Colonic mucosa (tissue), 4 donors: ENCODE measurements around the gene SSX2IP. TPM values are rescaled to one million over a fixed set of nuclear protein-coding genes. Genes with fewer than 3 reads are reported as not detected.

Source experiments
- DNase-seq: peaks from one replicate; pipeline ENCODE4 v3.0.0-alpha.2; 2020
- H3K27ac ChIP-seq: fragments of 200-600 bp; one replicate; pipeline ENCODE4 v1.8.0; 2021
- H3K27me3 ChIP-seq: fragments of 200-600 bp; one replicate; pipeline ENCODE4 v1.8.0; 2021
- H3K36me3 ChIP-seq: fragments of 200-600 bp; one replicate; pipeline ENCODE4 v1.8.0; 2021
- H3K4me1 ChIP-seq: fragments of 200-600 bp; one replicate; pipeline ENCODE4 v1.8.0; 2021; ENCODE audit warnings: mild to moderate bottlenecking
- H3K4me3 ChIP-seq: fragments of 200-600 bp; one replicate; pipeline ENCODE4 v1.8.0; 2021
- H3K9ac ChIP-seq, 2 donors: one replicate each; pipeline ENCODE4 v1.7.0; 2013; ENCODE audit warnings: control low read depth in 2 of 2, low read depth in 2 of 2, low read length in 2 of 2
- H3K9me3 ChIP-seq: fragments of 200-600 bp; one replicate; pipeline ENCODE4 v1.8.0; 2021
- CTCF ChIP-seq: fragments of 200-600 bp; IDR thresholded peaks from one replicate; pipeline ENCODE4 v1.8.0; 2022; ENCODE audit warnings: antibody characterized with exemption, mild to moderate bottlenecking
- intact Hi-C: fragments of 100-400 bp; cut with DNase I; formaldehyde crosslinking; loops from one replicate; pipeline ENCODE4 v1.14.1; 2022
- total RNA-seq, 2 donors: library from RNA; stranded (reverse); fragmentation: NEBNext Ultra II Directional in 1 of 2; extraction: Animal tissue kit (Norgen Biotek cat#: 25700) in 1 of 2; gene quantifications; one replicate each; pipeline ENCODE4 v1.2.1, GENCODE V29; 2021
- donor health status: healthy.
- donor health status: DM: no; HTN: no; CAD: no.
- donor health status: DM: no; HTN: no; CAD: no.

SSX2IP gene
- total RNA-seq, 2 donors from 2014 or later, result 13.9 to 16.9 TPM

GRCh38 chr1:84709131-84709530 lies 18.9 kb upstream of the SSX2IP start:
- intact Hi-C loops, result no loop called here
- Histone ChIP-seq H3K4me3 (no peak overlapping the region), H3K4me1 (no peaks in the 10 kb centered on the region), H3K9ac (no peak overlapping the region), H3K27ac (no peak overlapping the region), H3K9me3 (no peaks in the 10 kb centered on the region), H3K27me3 (no peaks in the 10 kb centered on the region), H3K36me3 (no peaks in the 10 kb centered on the region)
- no peak for DNase-seq
- TF ChIP-seq CTCF, result no peak

GRCh38 chr1:84708031-84708430 lies 17.8 kb upstream of the SSX2IP start:
- DNase-seq, result no peak
- TF ChIP-seq CTCF, result no peak
- H3K27ac ChIP-seq, result no peak overlapping the region
- H3K36me3 ChIP-seq, result no peaks in the 10 kb centered on the region
- intact Hi-C loops, result no loop called here
- H3K4me1 ChIP-seq, result no peaks in the 10 kb centered on the region
- H3K9ac ChIP-seq, result no peak overlapping the region
- H3K9me3 ChIP-seq, result no peaks in the 10 kb centered on the region
- no peaks in the 10 kb centered on the region for H3K27me3 ChIP-seq
- H3K4me3 ChIP-seq, result no peak overlapping the region

- H3K27ac ChIP-seq, result no peak overlapping the region
- DNase-seq, result no peak
Observed at GRCh38 chr1:84705513-84705912, 15.3 kb upstream of the SSX2IP start.

GRCh38 chr1:84704872-84705417 lies 14.7 kb upstream of the SSX2IP start:
- H3K27ac ChIP-seq, result no peak overlapping the region

More at GRCh38 chr1:84705513-84705912, 15.3 kb upstream of the SSX2IP start:
- Histone ChIP-seq H3K9me3 (no peaks in the 10 kb centered on the region), H3K4me1 (no peaks in the 10 kb centered on the region), H3K27me3 (no peaks in the 10 kb centered on the region), H3K4me3 (no peak overlapping the region), H3K9ac (no peak overlapping the region), H3K36me3 (no peaks in the 10 kb centered on the region)
- intact Hi-C loops, result no loop called here
- no peak for TF ChIP-seq CTCF

GRCh38 chr1:84703431-84703830 lies 13.2 kb upstream of the SSX2IP start:
- no peaks in the 10 kb centered on the region for H3K27me3 ChIP-seq
- H3K36me3 ChIP-seq, result no peaks in the 10 kb centered on the region
- no peak for TF ChIP-seq CTCF
- H3K9me3 ChIP-seq, result no peaks in the 10 kb centered on the region
- H3K27ac ChIP-seq, result no peak overlapping the region
- DNase-seq, result no peak
- no peaks in the 10 kb centered on the region for H3K4me1 ChIP-seq
- intact Hi-C loops, result no loop called here
- no peak overlapping the region for H3K4me3 ChIP-seq
- no peak overlapping the region for H3K9ac ChIP-seq

More at GRCh38 chr1:84704872-84705417, 14.7 kb upstream of the SSX2IP start:
- H3K27me3 ChIP-seq, result no peaks in the 10 kb centered on the region
- no peaks in the 10 kb centered on the region for H3K36me3 ChIP-seq
- no peak overlapping the region for H3K9ac ChIP-seq
- DNase-seq, result no peak
- H3K4me3 ChIP-seq, result no peak overlapping the region
- H3K4me1 ChIP-seq, result no peaks in the 10 kb centered on the region
- intact Hi-C loops, result no loop called here
- no peaks in the 10 kb centered on the region for H3K9me3 ChIP-seq
- TF ChIP-seq CTCF, result no peak
